Measurements from ENCODE around the gene TNFSF18.
"Not testable (repeated sequence)": the region's sequence is repeated elsewhere in the genome, so short reads cannot be mapped to it uniquely, and the experiment has no call there.

TNFSF18 gene, protein sequence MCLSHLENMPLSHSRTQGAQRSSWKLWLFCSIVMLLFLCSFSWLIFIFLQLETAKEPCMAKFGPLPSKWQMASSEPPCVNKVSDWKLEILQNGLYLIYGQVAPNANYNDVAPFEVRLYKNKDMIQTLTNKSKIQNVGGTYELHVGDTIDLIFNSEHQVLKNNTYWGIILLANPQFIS

GRCh38 chr1:173050865-173051264 is at the start of gene TNFSF18:
Gene TNFSF18 (minus strand): TSS chr1:173050941. CDS start chr1:173050896, 45 bp downstream.
- DNase-seq (ENCODE audit: low read depth): no peak

DNA sequence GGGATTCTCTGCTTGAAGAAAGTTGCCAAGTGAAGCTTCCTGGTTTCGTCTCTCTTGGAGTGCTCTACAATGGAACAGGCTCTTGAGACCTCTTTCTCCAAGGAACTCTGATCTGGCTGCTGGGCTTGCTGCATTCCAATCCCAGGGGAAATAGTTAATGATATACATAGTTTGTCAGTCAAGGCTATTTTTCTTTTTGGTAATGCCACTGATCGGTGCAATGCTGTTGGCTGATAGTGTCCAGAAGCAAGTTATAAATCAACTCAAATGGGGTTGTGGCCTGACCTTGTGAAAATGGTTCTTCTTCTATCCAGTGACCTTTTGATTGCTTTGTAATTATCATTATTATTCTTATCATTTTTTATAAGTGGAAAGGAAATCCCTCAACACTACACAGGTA is 48.4 kb upstream of the TNFSF18 start:
- DNase-seq (ENCODE audit: low read depth): no peak

- DNase-seq (ENCODE audit: low read depth): no peak
These were observed 47.4 kb upstream of the TNFSF18 start for GRCh38 chr1:173098117-173098516.

DNA sequence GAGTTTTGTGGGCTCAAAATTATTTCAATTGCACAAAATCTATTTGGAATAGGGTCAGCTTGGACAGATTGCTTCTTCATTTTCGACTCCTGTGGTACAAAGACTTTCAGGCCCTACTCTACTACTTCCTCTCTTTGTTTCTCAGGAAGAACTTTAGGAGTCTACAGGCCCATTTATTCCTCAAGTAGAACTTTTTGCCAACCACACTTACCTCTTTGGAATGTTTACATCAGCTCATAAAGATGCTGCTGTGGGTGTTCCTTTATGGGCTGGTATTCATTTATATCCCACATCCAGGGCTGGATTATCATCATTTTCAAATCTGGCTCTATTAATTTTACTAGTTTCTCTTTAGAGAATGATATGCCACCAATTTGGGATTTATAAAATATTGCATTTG is 46.3 kb upstream of the TNFSF18 start:
- DNase-seq (ENCODE audit: low read depth): no peak

DNA sequence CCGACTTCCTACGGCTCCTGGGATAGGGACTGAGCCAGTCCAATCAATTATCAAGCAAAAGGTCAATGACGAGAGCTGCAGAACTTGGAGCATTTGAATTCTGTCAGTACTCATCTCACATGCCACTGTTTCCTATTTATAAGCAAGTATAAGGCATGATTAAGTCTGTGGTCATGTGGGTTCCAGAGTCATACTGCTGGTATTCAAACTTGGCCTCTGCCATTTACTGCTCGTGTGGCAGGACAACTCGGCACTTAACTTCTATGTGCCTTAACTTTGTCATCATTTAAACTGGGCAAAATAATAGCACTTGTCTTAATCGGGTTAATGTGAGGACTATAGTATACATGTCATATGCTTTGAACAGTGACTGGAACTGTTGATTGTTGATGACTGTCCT is 44.9 kb upstream of the TNFSF18 start:
- DNase-seq (ENCODE audit: low read depth): no peak

- DNase-seq (ENCODE audit: low read depth): no peak
These were observed 43.8 kb upstream of the TNFSF18 start for GRCh38 chr1:173094541-173094940.

DNA sequence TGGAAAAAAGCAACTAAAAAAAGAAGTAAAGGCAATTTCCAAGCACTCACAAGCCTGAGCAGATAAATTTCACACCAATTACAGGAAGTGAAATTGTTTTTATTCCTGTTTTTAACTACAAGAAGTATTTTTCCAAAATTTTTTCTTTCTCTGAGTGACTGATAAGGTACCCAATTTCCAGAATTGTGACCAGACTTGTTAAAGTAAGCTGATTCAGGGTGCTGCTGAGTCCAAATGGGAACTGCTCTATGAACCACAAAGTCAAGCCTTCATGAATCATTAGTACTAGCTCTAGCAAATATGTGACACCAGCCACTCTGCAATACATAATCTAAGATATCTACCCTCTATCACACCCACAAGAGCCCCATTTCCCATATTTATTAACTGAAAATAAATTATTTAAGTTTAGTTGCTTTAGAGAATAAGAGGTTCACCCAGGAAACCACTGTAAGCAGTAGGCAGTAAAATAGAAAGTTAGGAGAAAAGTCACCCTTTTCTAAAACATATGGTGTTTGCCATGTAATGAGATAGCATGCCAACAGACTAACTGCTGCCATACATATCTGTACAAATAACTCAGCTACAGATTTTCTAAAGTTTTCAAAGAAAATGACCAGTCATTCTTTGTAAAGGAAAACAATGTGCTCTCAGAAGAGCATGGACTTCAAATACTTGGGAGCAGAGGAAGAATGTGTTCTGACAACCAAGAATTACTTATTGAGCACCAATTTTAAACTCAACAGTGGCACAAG is 43.1 kb upstream of the TNFSF18 start:
- no peak for DNase-seq (ENCODE audit: low read depth)

- DNase-seq (ENCODE audit: low read depth): no peak
These were observed 33.6 kb upstream of the TNFSF18 start for GRCh38 chr1:173084292-173084691.

GRCh38 chr1:173082913-173083312 is 32.2 kb upstream of the TNFSF18 start:
- DNase-seq (ENCODE audit: low read depth): no peak

DNA sequence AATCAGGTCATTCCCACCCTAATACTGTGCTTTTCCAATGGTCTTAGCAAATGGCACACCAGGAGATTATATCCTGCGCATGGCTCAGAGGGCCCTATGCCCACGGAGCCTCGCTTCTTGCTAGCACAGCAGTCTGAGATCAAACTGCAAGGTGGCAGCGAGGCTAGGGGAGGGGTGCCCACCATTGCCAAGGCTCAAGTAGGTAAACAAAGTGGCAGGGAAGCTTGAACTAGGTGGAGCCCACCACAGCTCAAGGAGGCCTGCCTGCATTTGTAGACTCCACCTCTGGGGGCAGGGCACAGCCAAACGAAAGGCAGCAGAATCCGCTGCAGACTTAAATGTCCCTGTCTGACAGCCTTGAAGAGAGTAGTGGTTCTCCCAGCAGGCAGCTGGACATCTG is 23.5 kb upstream of the TNFSF18 start:
- DNase-seq (ENCODE audit: low read depth): not testable (repeated sequence)

- no peak for DNase-seq (ENCODE audit: low read depth)
These were observed 13.3 kb upstream of the TNFSF18 start for GRCh38 chr1:173064011-173064410.

DNA sequence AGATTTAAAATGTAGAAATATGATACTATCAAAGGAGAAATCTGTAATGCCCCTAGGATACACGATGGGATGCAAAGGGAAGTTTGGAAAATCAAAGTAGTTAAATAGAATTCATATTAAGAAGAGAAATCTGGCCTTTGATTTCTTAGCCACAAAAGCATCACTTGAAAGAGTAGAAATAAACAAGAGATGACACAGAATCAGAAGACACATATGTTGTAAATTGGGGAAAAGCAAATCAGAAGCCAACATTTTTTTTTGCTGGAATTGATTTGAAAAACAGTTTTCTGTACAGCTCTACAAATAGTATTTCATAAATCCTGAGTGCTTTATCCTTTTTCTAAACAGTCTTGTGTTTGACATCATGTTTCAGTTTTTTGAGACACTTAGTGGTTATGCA is 12.4 kb upstream of the TNFSF18 start:
- no peak for DNase-seq (ENCODE audit: low read depth)

- no peak for DNase-seq (ENCODE audit: low read depth)
These were observed 11.6 kb upstream of the TNFSF18 start for GRCh38 chr1:173062150-173062938.

DNA sequence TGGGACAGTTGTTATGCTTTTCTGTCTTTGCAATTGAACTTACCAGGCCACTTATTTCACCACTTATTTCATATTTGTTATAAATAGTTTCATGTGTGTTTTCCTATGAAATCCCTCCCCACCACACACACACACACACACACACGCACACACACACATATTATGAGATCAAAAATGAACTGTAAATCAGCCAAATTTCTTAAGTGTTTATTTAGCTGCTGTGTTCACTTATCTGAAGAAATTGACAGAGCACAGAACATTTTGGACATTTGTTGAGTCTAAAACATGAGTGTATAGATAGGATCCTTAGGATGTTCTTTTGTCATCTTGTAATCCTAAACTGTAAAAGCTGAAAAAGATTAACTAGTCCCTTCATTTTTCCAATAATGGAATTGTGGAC is 7.8 kb upstream of the TNFSF18 start:
- DNase-seq (ENCODE audit: low read depth): no peak

DNA sequence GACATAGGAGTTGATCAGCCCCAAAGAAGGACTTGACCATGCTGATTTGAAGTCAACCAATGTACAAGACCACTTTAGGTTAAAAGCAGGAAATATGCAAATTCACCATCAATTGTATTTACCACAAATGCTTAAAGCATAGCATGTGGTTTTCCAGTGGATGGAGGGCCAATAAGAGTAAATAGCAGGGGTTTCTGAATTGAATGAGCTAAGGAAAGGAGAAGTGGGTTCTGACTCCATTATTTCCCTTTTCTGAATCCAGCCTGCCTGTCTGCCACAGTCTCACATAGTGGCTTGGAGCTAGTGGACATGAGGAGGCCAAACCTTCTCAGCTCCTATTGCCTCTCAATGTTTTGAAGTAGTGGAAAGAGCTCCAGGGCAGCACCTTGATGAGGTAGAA is 7.2 kb upstream of the TNFSF18 start:
- DNase-seq (ENCODE audit: low read depth): no peak

DNA sequence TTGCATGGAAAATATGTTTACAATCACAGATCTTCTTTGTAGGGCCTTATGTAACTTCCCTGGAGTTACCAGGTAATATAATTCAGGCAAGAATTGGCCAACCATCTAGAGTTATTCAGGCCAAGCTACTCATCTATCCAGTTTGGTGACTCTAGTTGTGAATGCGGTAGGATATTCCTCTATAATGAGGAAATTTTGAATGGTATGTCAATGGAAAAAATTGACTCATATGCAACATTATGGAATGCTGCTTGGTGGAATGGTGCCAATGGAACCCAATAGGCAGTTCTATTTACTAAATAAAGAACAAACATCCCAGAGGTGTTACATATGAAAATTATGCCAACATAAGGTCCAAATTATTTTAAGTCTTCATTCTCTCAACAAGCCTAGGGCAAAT is 5.6 kb upstream of the TNFSF18 start:
- DNase-seq (ENCODE audit: low read depth): no peak

GRCh38 chr1:173052681-173053196 is 2.0 kb upstream of the TNFSF18 start:
- DNase-seq (ENCODE audit: low read depth): no peak

DNA sequence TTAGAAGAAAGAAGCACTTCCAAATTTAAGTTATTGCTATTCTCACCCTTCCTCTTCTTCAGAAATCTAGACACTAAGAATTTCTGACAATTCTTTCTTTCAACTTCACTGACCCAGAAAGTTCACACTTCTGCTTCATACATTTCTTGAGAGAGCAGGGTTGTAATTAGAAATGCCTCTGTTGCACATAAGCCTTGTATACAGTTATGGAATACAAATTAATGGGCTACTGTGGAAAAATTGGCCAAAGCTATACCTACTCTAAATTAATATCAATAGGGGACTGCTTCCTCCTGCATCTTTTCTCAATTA is 1.5 kb downstream of the TNFSF18 start:
- DNase-seq (ENCODE audit: low read depth): no peak

DNA sequence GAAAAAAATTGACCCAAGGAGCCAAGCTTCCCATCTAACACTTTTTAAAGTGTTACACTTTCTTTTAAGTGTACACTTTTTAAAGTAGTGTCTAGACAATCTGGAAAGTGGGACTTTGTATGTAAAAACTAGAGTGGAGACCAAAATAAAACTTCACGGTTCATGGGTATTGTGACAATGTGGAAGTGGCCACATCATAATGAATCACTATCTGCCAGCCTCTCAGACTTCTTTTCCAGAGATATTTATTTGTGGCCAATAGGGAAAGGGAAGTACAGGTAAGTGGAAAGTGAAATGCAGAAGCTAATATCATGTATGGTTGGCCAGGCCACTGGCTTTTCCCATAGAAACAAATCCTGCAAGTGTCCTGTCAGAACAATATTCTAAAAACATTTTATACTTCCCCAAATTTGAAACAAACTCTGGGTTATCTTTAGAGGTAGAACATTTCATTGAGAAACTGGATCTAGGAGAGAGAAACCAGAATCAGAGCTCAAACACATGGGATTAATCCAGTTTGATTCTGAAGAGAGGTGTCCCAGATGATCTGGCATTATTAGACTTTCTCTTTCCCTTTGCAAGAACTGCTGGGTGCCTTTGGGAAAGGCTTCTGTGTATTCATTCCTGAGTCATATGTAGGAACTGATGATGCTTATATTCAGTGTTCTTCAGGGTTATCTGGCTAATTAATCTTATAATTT is 2.0 kb downstream of the TNFSF18 start:
- DNase-seq (ENCODE audit: low read depth): no peak

GRCh38 chr1:173044656-173045055 is 6.1 kb downstream of the TNFSF18 start:
- no peak for DNase-seq (ENCODE audit: low read depth)

DNA sequence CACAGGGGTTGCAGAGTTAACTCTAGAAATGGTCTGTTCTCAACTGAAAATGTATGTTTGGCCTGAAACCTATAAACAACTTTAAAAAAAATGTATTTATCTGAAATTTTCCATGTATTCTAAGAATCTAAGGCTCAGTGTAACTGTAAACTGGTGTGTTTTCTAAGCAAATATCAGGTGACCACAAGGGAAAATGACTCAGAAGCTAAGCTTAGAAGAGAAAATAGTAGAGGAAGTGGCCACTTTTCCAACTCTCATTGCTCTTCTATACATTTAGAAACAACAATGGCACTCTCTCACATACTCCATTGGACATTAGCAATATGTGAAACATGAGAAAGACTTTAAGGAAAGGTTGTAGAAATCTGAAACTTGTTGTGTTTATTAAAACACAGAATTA is 7.5 kb downstream of the TNFSF18 start:
- no peak for DNase-seq (ENCODE audit: low read depth)

DNA sequence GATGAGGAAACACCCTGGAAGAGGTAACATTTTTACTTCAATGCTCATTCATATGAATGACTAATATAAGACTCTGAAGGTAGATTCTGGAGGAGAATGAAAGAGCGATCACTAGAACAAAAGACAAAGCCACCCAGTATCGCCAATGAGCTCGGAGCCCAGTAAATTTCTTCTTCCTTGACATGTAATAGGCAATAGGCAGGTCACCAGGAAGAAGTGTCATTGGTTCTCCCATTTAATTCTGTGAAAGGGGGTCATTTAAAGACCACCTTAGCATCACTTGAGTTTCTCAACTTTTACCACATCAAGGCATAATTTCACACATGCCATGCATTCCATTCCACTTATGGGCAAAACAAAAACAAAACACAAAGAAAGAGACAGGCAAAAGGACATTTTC is 7.9 kb downstream of the TNFSF18 start:
- no peak for DNase-seq (ENCODE audit: low read depth)

GRCh38 chr1:173039626-173040025 is 11.1 kb downstream of the TNFSF18 start:
- DNase-seq (ENCODE audit: low read depth): no peak
